ENCODE data around the gene HNRNPM.

HNRNPM gene

GRCh38 chr19:8445488-8446001 is 770 bp downstream of the HNRNPM start:
- peak; percentile 26 for DNase-seq (ENCODE audit: insufficient read length, low spot score)
- no peak for FAIRE-seq
- no peak for TF ChIP-seq POLR2A (IDR thresholded peaks at IDR 0.05; ENCODE audit: low read depth, low read length)

- DNase-seq (ENCODE audit: insufficient read length, low spot score) (no peak), FAIRE-seq (no peak)
- no peak for TF ChIP-seq POLR2A (IDR thresholded peaks at IDR 0.05; ENCODE audit: low read depth, low read length)
Measured at GRCh38 chr19:8446061-8446709, 1.4 kb downstream of the HNRNPM start.

- no peak for DNase-seq (ENCODE audit: insufficient read length, low spot score)
- no peak for TF ChIP-seq POLR2A (IDR thresholded peaks at IDR 0.05; ENCODE audit: low read depth, low read length)
- no peak for FAIRE-seq
Measured at GRCh38 chr19:8449830-8450229, 5.1 kb downstream of the HNRNPM start.

GRCh38 chr19:8451377-8451776 is 6.6 kb downstream of the HNRNPM start:
- no peak for DNase-seq (ENCODE audit: insufficient read length, low spot score)
- TF ChIP-seq POLR2A (IDR thresholded peaks at IDR 0.05; ENCODE audit: low read depth, low read length) = no peak
- no peak for FAIRE-seq

- DNase-seq (ENCODE audit: insufficient read length, low spot score) (peak; percentile 50), FAIRE-seq (peak; percentile 84)
- no peak for TF ChIP-seq POLR2A (IDR thresholded peaks at IDR 0.05; ENCODE audit: low read depth, low read length)
Measured at GRCh38 chr19:8451885-8452284, 7.1 kb downstream of the HNRNPM start.

- DNase-seq (ENCODE audit: insufficient read length, low spot score) (no peak), FAIRE-seq (no peak)
Measured at GRCh38 chr19:8452446-8453123, 7.8 kb downstream of the HNRNPM start.

GRCh38 chr19:8453616-8454015 is 8.8 kb downstream of the HNRNPM start:
- no peak for FAIRE-seq
- DNase-seq (ENCODE audit: insufficient read length, low spot score) = no peak
- no peak for TF ChIP-seq POLR2A (IDR thresholded peaks at IDR 0.05; ENCODE audit: low read depth, low read length)

More at GRCh38 chr19:8452446-8453123, 7.8 kb downstream of the HNRNPM start:
- TF ChIP-seq POLR2A (IDR thresholded peaks at IDR 0.05; ENCODE audit: low read depth, low read length) = no peak

- DNase-seq (ENCODE audit: insufficient read length, low spot score) = no peak
- no peak for FAIRE-seq
- TF ChIP-seq POLR2A (IDR thresholded peaks at IDR 0.05; ENCODE audit: low read depth, low read length) = no peak
Measured at GRCh38 chr19:8454218-8454617, 9.4 kb downstream of the HNRNPM start.

GRCh38 chr19:8455018-8455417 is 10.2 kb downstream of the HNRNPM start:
- FAIRE-seq = no peak

GRCh38 chr19:8456064-8456463 is 11.3 kb downstream of the HNRNPM start:
- no peak for DNase-seq (ENCODE audit: insufficient read length, low spot score)
- FAIRE-seq = no peak

More at GRCh38 chr19:8455018-8455417, 10.2 kb downstream of the HNRNPM start:
- TF ChIP-seq POLR2A (IDR thresholded peaks at IDR 0.05; ENCODE audit: low read depth, low read length) = no peak
- no peak for DNase-seq (ENCODE audit: insufficient read length, low spot score)

GRCh38 chr19:8457209-8457608 is 12.4 kb downstream of the HNRNPM start:
- TF ChIP-seq POLR2A (IDR thresholded peaks at IDR 0.05; ENCODE audit: low read depth, low read length) = no peak
- DNase-seq (ENCODE audit: insufficient read length, low spot score) = no peak
- no peak for FAIRE-seq

More at GRCh38 chr19:8456064-8456463, 11.3 kb downstream of the HNRNPM start:
- no peak for TF ChIP-seq POLR2A (IDR thresholded peaks at IDR 0.05; ENCODE audit: low read depth, low read length)

- TF ChIP-seq POLR2A (IDR thresholded peaks at IDR 0.05; ENCODE audit: low read depth, low read length) = no peak
- DNase-seq (ENCODE audit: insufficient read length, low spot score) (no peak), FAIRE-seq (no peak)
Measured at GRCh38 chr19:8457827-8458226, 13.1 kb downstream of the HNRNPM start.

GRCh38 chr19:8458380-8458779 is 13.6 kb downstream of the HNRNPM start:
- FAIRE-seq = no peak
- no peak for TF ChIP-seq POLR2A (IDR thresholded peaks at IDR 0.05; ENCODE audit: low read depth, low read length)
- DNase-seq (ENCODE audit: insufficient read length, low spot score) = no peak

GRCh38 chr19:8459095-8459494 is 14.3 kb downstream of the HNRNPM start:
- DNase-seq (ENCODE audit: insufficient read length, low spot score) (no peak), FAIRE-seq (no peak)
- TF ChIP-seq POLR2A (IDR thresholded peaks at IDR 0.05; ENCODE audit: low read depth, low read length) = no peak

Data from H54 (cell line).